ENCODE measurements around the gene CCDC88C.
"Not testable (repeated sequence)": the region's sequence is repeated elsewhere in the genome, so short reads cannot be mapped to it uniquely, and the experiment has no call there.

The CCDC88C gene

GRCh38 chr14:91243074-91243471, 174.5 kb downstream of the CCDC88C start:
- DNase-seq (ENCODE audit: low read depth), result no peak

- no peak for DNase-seq (ENCODE audit: low read depth)
Observed at GRCh38 chr14:91242635-91243034, 175.0 kb downstream of the CCDC88C start.

- DNase-seq (ENCODE audit: low read depth), result no peak
Observed at GRCh38 chr14:91241863-91242262, 175.8 kb downstream of the CCDC88C start.

- no peak for DNase-seq (ENCODE audit: low read depth)
Observed at GRCh38 chr14:91238661-91239060, 179.0 kb downstream of the CCDC88C start.

GRCh38 chr14:91238085-91238484, 179.5 kb downstream of the CCDC88C start:
- no peak for DNase-seq (ENCODE audit: low read depth)

- DNase-seq (ENCODE audit: low read depth), result no peak
Observed at GRCh38 chr14:91237219-91237618, 180.4 kb downstream of the CCDC88C start.

- no peak for DNase-seq (ENCODE audit: low read depth)
Observed at GRCh38 chr14:91235841-91236240, 181.8 kb downstream of the CCDC88C start.

GRCh38 chr14:91234791-91235114, 182.9 kb downstream of the CCDC88C start:
- no peak for DNase-seq (ENCODE audit: low read depth)

- DNase-seq (ENCODE audit: low read depth), result no peak
Observed at GRCh38 chr14:91233936-91234790, 183.5 kb downstream of the CCDC88C start.

GRCh38 chr14:91232603-91233002, 185.0 kb downstream of the CCDC88C start:
- no peak for DNase-seq (ENCODE audit: low read depth)

GRCh38 chr14:91232052-91232451, 185.6 kb downstream of the CCDC88C start:
- DNase-seq (ENCODE audit: low read depth), result no peak

GRCh38 chr14:91231446-91231845, 186.2 kb downstream of the CCDC88C start:
- DNase-seq (ENCODE audit: low read depth), result no peak

- DNase-seq (ENCODE audit: low read depth), result no peak
Observed at GRCh38 chr14:91230397-91231035, 187.1 kb downstream of the CCDC88C start.

GRCh38 chr14:91229743-91230200, 187.8 kb downstream of the CCDC88C start:
- DNase-seq (ENCODE audit: low read depth), result peak; percentile 45

GRCh38 chr14:91229005-91229382, 188.6 kb downstream of the CCDC88C start:
- no peak for DNase-seq (ENCODE audit: low read depth)

- peak; percentile 64 for DNase-seq (ENCODE audit: low read depth)
Observed at GRCh38 chr14:91228112-91229004, 189.3 kb downstream of the CCDC88C start.

- no peak for DNase-seq (ENCODE audit: low read depth)
Observed at GRCh38 chr14:91227183-91227628, 190.4 kb downstream of the CCDC88C start.

GRCh38 chr14:91226360-91226759, 191.3 kb downstream of the CCDC88C start:
- DNase-seq (ENCODE audit: low read depth), result not testable (repeated sequence)

- DNase-seq (ENCODE audit: low read depth), result no peak
Observed at GRCh38 chr14:91225025-91225424, 192.6 kb downstream of the CCDC88C start.

- DNase-seq (ENCODE audit: low read depth), result no peak
Observed at GRCh38 chr14:91223028-91223783, 194.4 kb downstream of the CCDC88C start.

All from stimulated activated CD8-positive, alpha-beta memory T cell treated with anti-CD3 and anti-CD28 coated beads, Interleukin-12 subunit alpha, Interleukin-12 subunit beta, amount 100 ng/mL, for 1 hour (primary cell).